GM23338 (cell line): ENCODE data around the gene RSPO3.

Source experiments
- CREB1 ChIP-seq: fragments of 250-450 bp; sonication (Bioruptor Pico); IDR thresholded peaks from 2 replicates; pipeline ENCODE4 v1.5.0; 2020; ENCODE audit warnings: low read depth, mild to moderate bottlenecking, moderate library complexity
- CTCF ChIP-seq, 2 experiments: fragments of 200-600 bp in 1 of 2; sonication (generic) in 1 of 2; conservative IDR thresholded peaks; 2 replicates each; pipeline versions ENCODE4 v1.5.1 to v1.6.1; 2016 to 2017; ENCODE audit warnings: antibody characterized with exemption in 2 of 2, low read depth in 2 of 2, mild to moderate bottlenecking in 2 of 2, moderate library complexity in 1 of 2
- ETS1 ChIP-seq: IDR thresholded peaks from 2 replicates; pipeline ENCODE4 v1.6.1; 2016; ENCODE audit warnings: antibody characterized with exemption
- EZH2 ChIP-seq: fragments of 200-600 bp; sonication (generic); IDR thresholded peaks from one replicate; pipeline ENCODE4 v1.8.0; 2017; ENCODE audit warnings: antibody characterized with exemption, mild to moderate bottlenecking, low read depth; ENCODE audit not compliant: unreplicated experiment
- EZH2phosphoT487 ChIP-seq: fragments of 200-600 bp; sonication (generic); IDR thresholded peaks from one replicate; pipeline ENCODE4 v1.8.1; 2018; ENCODE audit warnings: antibody characterized with exemption; ENCODE audit not compliant: unreplicated experiment
- JUNB ChIP-seq: IDR thresholded peaks from one replicate; pipeline ENCODE4 v1.6.1; 2016; ENCODE audit warnings: antibody characterized with exemption; ENCODE audit not compliant: unreplicated experiment
- NANOG ChIP-seq: IDR thresholded peaks from 2 replicates; pipeline ENCODE4 v1.6.1; 2016; ENCODE audit warnings: antibody characterized with exemption, borderline replicate concordance
- POLR2AphosphoS5 ChIP-seq: IDR thresholded peaks from 2 replicates; pipeline ENCODE4 v1.6.1; 2016; ENCODE audit warnings: antibody characterized with exemption, low read depth
- REST ChIP-seq: IDR thresholded peaks from one replicate; pipeline ENCODE4 v1.6.1; 2018; ENCODE audit warnings: antibody characterized with exemption; ENCODE audit not compliant: unreplicated experiment
- STAT1 ChIP-seq: IDR thresholded peaks from one replicate; pipeline ENCODE4 v1.6.1; 2016; ENCODE audit warnings: antibody characterized with exemption; ENCODE audit not compliant: unreplicated experiment
- ZNF114 ChIP-seq: fragments of 250-450 bp; sonication (Bioruptor Pico); IDR thresholded peaks from 2 replicates; pipeline ENCODE4 v1.5.0; 2020; ENCODE audit warnings: mild to moderate bottlenecking, moderate library complexity
- ZNF331 ChIP-seq: fragments of 250-450 bp; sonication (Bioruptor Pico); IDR thresholded peaks from 2 replicates; pipeline ENCODE4 v1.5.0; 2020; ENCODE audit warnings: low read depth, mild to moderate bottlenecking, moderate library complexity
- ZNF462 ChIP-seq: fragments of 250-450 bp; sonication (Bioruptor Pico); IDR thresholded peaks from 2 replicates; pipeline ENCODE4 v1.5.0; 2020; ENCODE audit warnings: mild to moderate bottlenecking, moderate library complexity

GRCh38 chr6:127096167-127096566 lies 22.3 kb upstream of the RSPO3 start:
- TF ChIP-seq CTCF (conservative IDR thresholded peaks at IDR 0.05; ENCODE audit: low read depth in 2 of 2) (no peak), EZH2phosphoT487 (no peak), EZH2 (no peak), CREB1 (no peak), JUNB (no peak), ETS1 (no peak), REST (no peak), POLR2AphosphoS5 (no peak), ZNF114 (CRISPR knock-in tag) (no peak), STAT1 (no peak), ZNF331 (CRISPR knock-in tag) (no peak), NANOG (no peak), ZNF462 (no peak)
